HG02970 (cell line): ENCODE results near the gene OR4Q3.
"Not testable (repeated sequence)": the region's sequence is repeated elsewhere in the genome, so short reads cannot be mapped to it uniquely, and the experiment has no call there.

Experiments used
- ATAC-seq: cut with Tn5 transposase; IDR thresholded peaks from one replicate; pipeline ENCODE4 v1.9.1; 2021; ENCODE audit warnings: mild to moderate bottlenecking, moderate library complexity, moderate number of reproducible peaks; ENCODE audit not compliant: unreplicated experiment, low FRiP score

The OR4Q3 gene

DNA sequence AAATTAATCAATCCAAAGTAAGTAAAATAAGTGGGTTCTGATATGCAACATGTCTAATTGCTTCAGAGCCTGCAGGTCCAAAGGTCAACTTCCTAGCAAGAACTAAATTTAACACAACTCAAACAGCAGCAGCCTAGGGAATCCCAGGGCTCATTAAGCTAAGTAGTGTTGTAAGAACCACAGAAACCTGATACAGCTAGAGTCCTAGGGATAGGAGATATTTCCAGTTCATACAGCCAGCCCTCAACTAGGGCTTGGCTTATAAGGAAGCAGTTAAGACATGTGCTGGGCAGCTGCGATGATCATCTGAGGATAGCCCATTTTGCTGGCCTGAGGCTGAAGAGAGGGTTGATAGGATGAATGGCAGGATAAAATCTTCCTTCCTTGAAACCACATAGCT lies at the start of gene OR4Q3:
Gene OR4Q3 (plus strand): TSS at position 316 of the 400 bp plus-strand sequence.
- ATAC-seq: no peak

DNA sequence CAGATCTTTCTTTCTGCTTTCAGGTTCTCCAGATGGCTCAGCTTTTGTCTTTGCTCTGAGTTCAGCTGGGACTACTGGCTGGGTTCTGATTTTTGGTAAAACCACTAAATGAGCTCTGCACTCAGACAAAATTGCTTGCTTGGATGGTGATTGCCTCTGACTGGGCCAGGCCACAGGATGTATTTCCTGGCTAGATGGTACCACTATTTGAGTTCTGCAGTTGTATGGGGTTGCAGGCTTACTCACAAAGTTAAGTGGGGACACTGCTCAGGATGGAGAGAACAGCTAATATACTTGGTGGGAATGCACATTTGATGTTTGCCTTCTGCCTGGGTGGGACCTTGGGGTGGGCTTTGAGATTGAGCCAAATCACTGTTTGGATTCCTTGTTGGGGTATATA lies 14.0 kb upstream of the OR4Q3 start:
- ATAC-seq: no peak

DNA sequence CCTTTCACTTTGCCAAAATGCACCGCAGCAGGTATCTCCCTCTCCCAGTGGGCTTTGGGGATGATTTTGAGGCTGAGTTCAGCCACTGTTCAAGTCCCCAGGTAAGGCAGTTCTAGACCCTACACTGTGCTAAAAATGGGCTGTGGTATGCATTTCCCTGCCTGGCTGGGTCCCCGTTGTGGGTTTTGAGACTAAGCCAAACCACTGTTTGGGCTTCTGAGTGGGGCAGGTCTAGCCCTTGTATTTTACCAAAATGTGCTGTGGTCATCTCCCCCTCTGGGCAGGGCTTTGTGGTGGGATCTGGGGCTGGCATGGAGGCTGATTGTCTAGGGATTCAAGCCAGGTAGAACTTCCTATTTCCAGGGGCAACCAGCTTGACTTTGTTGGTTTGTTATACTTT lies 13.6 kb upstream of the OR4Q3 start:
- no peak for ATAC-seq

DNA sequence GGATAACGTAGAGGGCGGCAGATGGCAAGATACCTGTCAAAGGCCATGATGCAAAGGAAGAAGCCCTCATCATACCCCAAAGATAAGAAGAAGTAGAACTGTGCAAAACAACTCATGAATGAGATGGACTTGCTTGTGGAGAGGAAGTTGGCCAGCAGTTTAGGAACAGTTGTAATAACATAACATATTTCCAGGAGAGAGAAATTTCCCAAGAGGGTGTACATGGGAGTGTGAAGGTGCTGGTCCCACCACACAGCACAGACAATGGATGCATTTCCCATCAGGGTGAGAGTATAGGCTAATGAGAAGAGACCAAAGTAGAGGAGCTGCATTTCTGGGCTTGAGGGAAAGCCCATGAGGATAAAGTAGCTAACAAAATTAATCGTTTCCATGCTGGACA lies 9.5 kb upstream of the OR4Q3 start:
- not testable (repeated sequence) for ATAC-seq

DNA sequence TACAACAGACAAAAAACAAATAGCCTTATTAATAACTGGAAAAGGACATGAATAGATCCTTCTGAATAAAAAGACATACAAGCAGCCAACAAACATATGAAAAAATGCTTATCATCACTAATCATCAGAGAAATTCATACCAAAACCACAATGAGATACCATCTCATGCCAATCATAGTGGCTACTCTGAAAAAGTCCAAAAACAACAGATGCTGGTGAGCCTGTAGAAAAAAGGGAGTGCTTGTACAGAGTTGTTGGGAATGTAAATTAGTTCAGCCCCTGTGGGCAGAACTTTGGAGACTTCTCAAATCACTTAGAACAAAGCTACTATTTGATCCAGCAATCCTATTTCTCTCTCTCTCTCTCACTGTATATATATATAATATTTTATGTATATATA lies 8.9 kb downstream of the OR4Q3 start:
- ATAC-seq: not testable (repeated sequence)

DNA sequence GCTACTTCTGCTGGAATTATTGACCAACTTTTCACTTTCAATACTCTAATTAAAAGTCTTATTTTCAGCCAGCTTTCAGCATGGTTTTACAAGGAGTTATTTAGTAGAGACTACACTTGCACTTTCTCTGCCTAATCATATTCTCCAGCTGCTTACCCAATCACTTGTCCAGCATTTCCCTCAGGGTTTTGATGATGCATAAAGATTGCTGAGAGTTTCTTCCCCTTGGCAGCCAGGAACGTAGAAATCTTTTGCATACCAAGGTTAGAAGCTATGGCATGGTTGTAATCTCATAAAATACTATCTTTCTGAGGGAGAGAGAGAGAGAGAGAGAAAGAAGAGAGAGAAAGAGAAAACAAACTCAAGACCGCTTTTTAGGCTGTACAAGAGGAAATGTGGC lies 10.8 kb downstream of the OR4Q3 start:
- no peak for ATAC-seq

DNA sequence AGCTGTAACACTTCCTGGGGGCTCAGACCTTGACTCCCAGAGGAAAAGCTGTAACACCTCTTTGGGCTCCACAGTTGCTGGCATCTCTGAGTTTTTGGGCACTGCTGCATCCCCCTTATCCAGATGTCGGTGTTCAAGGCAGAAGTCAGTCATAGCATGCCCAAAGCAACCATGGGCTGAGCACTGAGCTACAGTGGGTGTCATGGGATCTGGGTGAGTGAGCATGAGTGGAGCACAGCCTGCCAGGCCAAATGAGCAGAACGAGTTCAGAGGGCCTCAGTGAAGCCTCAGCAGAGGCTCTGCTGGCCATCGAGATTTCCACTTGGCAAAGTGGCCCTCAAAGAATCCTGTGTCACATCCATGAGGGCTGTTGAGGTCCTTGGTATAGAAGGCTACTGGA lies 28.1 kb downstream of the OR4Q3 start:
- ATAC-seq: not testable (repeated sequence)

DNA sequence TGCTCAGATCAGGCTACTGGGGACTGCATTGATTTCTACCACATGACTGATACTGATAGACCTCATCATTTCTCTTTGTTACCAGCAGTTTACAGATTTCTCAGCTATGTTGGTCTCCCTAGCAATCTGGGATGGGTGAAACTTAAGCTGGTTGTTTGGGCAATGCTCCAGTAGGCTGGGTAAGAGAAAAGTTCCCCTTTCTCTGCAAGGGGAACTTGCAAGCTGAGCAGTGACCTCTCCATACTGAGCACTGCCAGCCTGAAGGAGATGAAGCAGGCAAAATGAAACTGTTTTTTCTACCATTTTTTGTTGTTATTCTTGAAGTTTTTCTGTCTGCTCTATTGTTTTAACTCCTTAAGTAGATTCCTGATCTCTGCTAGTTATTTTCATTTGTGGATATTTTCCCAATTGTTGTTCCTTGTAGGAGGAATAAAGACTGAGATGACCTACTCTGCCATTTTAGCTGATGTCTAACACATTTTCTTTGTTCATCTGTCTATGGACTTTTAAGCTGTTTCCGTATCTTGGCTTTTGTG lies 28.6 kb downstream of the OR4Q3 start:
- ATAC-seq: no peak

DNA sequence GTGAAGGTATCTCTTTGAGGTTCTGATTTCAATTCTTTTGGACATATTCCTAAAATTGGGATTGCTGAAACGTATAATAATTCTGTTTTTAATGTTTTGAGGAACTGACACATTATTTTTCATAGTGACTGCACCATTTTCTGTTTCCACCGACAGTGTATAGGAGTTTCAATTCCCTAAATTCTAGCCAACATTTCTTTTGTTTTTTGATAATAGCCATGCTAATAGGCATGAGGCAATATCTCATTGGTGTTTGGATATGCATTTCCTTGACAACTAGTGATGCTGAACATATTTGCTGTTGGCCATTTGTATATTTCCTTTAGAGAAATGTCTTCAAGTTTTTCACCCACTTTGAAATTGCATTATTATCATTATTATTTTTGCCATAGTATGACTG lies 29.1 kb downstream of the OR4Q3 start:
- ATAC-seq: not testable (repeated sequence)

DNA sequence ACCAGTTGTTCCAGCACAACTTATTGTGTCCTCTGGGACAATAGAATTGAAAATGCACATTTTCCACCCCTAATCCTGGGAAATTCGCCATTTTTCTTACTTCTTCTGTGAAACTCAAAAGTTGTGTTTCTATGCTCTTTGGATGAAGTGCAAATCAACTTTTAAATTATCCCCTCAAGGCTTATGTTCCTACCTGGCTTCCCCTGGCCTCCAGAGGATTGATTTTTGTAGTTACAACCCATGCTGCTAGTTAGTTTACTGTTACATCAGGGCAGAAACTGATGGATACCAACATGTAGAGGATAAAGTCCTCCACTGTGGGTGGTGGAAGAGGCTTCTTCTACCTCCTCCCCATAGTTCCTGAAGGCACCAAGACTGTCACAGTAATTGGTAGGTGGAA lies 29.8 kb downstream of the OR4Q3 start, which contains the start of gene OR4M1:
Gene OR4M1 (plus strand): TSS at position 301 of the 400 bp plus-strand sequence. CDS start 6,819 bp downstream, outside the sequence.
- not testable (repeated sequence) for ATAC-seq

DNA sequence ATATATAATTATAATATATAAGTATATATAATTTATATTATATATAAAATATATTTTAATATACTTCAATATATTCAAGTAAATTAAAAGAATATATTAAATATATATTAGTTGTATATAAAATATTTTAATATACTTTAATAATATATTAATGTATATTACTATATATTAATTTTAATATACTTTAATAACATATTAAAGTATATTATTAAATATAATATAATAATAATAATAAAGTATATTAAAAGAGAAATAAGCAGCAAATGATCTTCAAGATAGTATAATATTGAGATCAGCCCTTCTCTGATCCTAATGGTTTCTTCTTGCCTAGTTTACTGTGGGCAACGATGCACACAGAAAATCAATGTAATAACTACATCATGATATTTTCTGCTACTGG lies 32.2 kb downstream of the OR4Q3 start:
- no peak for ATAC-seq

DNA sequence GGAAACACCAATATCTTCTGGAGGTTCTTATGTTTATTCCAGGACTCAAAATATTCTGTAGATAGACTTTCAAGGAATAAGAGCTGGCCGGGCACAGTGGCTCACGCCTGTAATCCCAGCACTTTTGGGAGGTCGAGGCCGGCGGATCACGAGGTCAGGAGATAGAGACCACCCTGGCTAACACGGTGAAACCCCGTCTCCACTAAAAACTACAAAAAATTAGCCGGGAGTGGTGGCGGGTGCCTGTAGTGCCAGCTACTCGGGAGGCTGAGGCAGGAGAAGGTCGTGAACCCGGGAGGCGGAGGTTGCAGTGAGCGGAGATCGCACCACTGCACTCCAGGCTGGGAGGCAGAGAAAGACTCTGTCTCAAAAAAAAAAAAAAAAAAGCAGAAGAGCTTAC lies 42.5 kb downstream of the OR4Q3 start:
- not testable (repeated sequence) for ATAC-seq

DNA sequence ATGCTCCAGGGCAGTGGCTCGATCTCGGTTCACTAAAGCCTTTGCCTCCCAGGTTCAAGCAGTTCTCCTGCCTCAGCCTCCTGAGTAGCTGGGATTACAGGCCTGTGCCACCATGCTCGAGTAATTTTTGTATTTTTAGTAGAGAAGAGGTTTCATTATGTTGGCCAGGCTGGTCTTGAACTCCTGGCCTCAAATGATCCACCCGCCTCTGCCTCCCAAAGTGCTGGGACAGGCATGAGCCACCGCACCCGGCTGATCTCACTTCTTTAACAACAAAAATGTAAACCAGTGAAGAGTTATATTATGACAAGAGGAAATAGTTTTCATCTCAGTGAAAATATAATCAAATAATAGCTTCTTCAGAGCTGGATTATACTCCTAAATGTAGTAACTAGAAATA lies 43.9 kb downstream of the OR4Q3 start:
- not testable (repeated sequence) for ATAC-seq

DNA sequence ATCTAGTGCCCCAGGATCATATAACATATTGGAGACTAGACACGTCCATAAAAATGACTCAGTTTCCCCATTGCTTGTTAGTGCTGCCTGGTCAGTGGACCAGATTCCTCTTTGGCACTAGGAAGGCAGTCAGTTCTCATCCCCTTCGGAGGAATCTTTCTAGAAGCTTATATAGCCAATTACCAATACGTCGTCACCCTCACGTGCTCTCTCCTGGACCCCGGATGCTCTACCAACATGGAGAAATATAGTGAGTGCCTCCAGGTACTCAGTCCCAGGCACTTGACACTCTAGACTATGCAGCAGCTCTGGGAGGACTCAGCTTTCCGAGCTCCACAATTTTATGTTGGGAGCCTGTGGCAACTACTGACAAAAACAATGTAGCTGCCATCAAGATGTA lies 44.8 kb downstream of the OR4Q3 start:
- not testable (repeated sequence) for ATAC-seq

DNA sequence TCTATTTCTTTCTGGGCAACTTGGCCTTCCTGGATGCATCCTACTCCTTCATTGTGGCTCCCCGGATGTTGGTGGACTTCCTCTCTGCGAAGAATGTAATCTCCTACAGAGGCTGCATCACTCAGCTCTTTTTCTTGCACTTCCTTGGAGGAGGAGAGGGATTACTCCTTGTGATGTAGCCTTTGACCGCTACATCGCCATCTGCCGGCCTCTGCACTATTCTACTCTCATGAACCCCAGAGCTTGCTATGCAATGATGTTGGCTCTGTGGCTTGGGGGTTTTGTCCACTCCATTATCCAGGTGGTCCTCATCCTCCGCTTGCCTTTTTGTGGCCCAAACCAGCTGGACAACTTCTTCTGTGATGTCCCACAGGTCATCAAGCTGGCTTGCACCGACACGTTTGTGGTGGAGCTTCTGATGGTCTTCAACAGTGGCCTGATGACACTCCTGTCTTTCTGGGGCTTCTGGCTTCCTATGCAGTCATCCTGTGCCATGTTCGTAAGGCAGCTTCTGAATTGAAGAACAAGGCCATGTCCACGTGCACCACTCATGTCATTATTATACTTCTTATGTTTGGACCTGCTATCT lies 53.2 kb downstream of the OR4Q3 start:
- not testable (repeated sequence) for ATAC-seq
